NT2/D1 (cell line): ENCODE results near the gene IGSF10.

ENCODE experiments used
- DNase-seq: peaks from one replicate; pipeline ENCODE4 v3.0.0-alpha.2; 2011; ENCODE audit warnings: low read depth, low spot score
- H3K27me3 ChIP-seq: 2 replicates; pipeline ENCODE4 v1.6.0; 2011; ENCODE audit warnings: mild to moderate bottlenecking; ENCODE audit not compliant: insufficient read length, insufficient read depth
- H3K36me3 ChIP-seq: 2 replicates; pipeline ENCODE4 v1.6.1; 2011; ENCODE audit warnings: mild to moderate bottlenecking, low read length, mixed read lengths; ENCODE audit not compliant: insufficient read depth, insufficient read length
- H3K4me1 ChIP-seq: 2 replicates; pipeline ENCODE4 v1.5.1; 2011; ENCODE audit not compliant: insufficient read depth, insufficient read length
- H3K4me3 ChIP-seq: 2 replicates; pipeline ENCODE4 v1.5.1; 2011; ENCODE audit warnings: low read depth; ENCODE audit not compliant: insufficient read length
- H3K9ac ChIP-seq: 2 replicates; pipeline ENCODE4 v1.6.0; 2011; ENCODE audit warnings: low read depth; ENCODE audit not compliant: insufficient read length
- H3K9me3 ChIP-seq: 2 replicates; pipeline ENCODE4 v1.5.1; 2011; ENCODE audit warnings: mild to moderate bottlenecking, low read length; ENCODE audit not compliant: insufficient read depth
- SUZ12 ChIP-seq: IDR thresholded peaks from 2 replicates; pipeline ENCODE4 v1.6.1; 2011; ENCODE audit not compliant: insufficient read length, insufficient read depth; ENCODE audit errors: extremely low read depth
- YY1 ChIP-seq: IDR thresholded peaks from 2 replicates; pipeline ENCODE4 v1.6.1; 2011; ENCODE audit not compliant: insufficient read length, insufficient read depth
- ZNF274 ChIP-seq: IDR thresholded peaks from 2 replicates; pipeline ENCODE4 v1.6.1; 2011; ENCODE audit warnings: mild to moderate bottlenecking, low read depth, low read length

Gene IGSF10

DNA sequence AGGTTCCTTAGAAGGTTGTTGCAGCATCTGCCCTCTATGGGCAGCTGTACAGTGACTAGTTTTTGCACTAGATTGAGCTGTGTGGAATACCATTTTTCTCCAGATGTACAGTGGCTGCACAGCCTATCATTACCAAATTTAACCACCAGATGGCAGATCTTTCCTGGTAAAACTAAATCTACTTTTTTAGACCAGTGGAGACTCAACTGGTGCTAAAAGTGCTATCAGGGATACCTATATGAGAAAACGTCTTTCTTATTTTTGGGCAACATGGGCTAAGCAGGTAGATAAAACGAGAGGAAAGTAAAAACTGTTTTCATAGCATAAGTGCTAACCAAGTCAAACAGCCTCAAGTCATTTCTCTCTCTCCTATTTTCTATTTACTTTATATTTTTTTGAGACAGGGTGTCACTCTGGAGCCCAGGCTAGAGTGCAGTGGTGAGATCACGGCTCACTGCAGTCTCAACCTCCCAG lies 21.2 kb downstream of the IGSF10 start:
- Histone ChIP-seq H3K4me3 (no peak overlapping the region), H3K9me3 (no peaks in the 10 kb centered on the region), H3K4me1 (no peaks in the 10 kb centered on the region), H3K36me3 (no peaks in the 10 kb centered on the region), H3K27me3 (no peaks in the 10 kb centered on the region), H3K9ac (no peak overlapping the region)
- no peak for TF ChIP-seq ZNF274
- TF ChIP-seq YY1 = no peak
- TF ChIP-seq SUZ12 = no peak
- DNase-seq = peak; percentile 32

- TF ChIP-seq ZNF274 (no peak), SUZ12 (no peak), YY1 (no peak)
These were observed 23.0 kb downstream of the IGSF10 start for GRCh38 chr3:151437906-151438305.

DNA sequence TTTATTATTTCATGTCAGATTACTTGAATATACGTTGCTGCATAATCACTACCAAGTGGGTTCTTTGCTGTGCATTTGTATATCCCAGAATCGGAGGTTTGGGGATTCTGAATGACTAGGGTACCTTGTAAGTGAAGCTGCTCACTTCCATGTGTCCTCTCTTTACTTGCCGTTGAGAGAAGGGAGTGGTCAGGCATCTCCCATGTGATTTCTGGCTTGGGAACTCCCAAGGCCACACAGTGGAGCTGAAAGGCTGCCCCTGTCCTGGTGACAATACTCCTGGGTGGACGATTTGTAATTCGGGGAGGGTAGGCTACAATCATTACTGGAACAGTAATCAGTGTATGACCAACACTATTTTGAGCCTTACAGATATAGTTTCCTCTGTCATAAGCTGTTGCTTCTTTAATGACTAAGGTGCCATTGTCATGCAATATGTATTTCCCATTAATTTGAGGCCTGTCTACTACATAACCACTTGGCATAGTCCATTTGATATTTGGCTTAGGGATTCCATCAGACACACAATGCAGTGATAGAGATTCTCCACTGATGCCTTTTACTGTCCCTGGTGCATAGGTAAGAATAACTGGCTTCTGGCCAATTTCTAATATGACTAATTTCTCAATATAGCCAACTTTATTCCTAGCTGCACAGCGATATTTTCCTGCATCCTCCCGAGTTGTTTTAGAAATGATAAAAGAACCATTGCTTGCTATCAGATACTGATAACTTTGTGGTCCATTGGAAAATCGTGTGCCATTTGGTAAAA lies 24.0 kb downstream of the IGSF10 start:
- no peaks in the 10 kb centered on the region for H3K4me1 ChIP-seq
- H3K9me3 ChIP-seq = 0 out of 2 replicates have a peak, but pooled peaks cover 4% of the 10 kb centered on the region
- DNase-seq = no peak
- H3K36me3 ChIP-seq = no peaks in the 10 kb centered on the region
- no peak for TF ChIP-seq ZNF274
- no peak for TF ChIP-seq SUZ12
- no peak for TF ChIP-seq YY1
- no peaks in the 10 kb centered on the region for H3K27me3 ChIP-seq
- H3K4me3 ChIP-seq = no peak overlapping the region
- H3K9ac ChIP-seq = no peak overlapping the region

More at GRCh38 chr3:151437906-151438305, 23.0 kb downstream of the IGSF10 start:
- H3K4me3 ChIP-seq = no peak overlapping the region
- H3K27me3 ChIP-seq = no peaks in the 10 kb centered on the region
- no peaks in the 10 kb centered on the region for H3K4me1 ChIP-seq
- DNase-seq = no peak
- no peak overlapping the region for H3K9ac ChIP-seq
- no peaks in the 10 kb centered on the region for H3K36me3 ChIP-seq
- H3K9me3 ChIP-seq = no peaks in the 10 kb centered on the region

DNA sequence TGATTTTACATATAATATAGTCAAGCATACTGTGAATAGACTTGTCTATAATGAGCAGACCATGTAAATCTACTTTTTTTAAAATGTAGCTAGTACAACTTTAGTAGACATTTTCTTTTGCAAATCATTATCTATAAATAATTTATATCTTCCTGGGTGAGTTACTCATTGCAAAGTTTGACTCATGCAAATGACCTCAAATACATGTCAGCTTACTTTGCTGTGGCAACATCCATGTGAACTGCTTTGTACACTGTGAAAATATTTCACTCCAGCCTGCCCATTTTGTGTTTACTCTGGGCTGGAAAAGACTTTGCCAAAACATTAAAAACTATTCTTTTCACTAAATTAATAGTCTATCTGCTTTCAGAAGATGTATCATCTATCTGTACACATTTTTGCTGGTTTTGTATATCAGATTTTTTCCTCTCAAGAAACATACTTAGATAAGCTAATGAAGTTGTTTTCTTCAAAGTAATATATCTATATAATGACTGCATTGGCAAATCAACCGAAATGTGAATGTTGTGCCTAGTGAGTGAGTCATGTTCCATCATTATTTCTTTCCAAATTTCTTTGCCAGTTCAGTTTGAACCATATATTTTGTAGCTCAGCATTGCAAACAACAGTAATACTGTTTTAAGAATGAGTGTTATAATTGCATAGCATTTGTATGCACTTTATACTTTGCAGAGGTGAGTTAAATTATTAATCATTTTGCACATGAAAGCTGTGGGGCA lies 26.5 kb downstream of the IGSF10 start:
- Histone ChIP-seq H3K9ac (no peak overlapping the region), H3K36me3 (no peaks in the 10 kb centered on the region), H3K4me3 (no peak overlapping the region), H3K27me3 (no peaks in the 10 kb centered on the region), H3K4me1 (no peaks in the 10 kb centered on the region), H3K9me3 (peaks cover 12% of the 10 kb centered on the region; the same call in 1 of the 2 replicates)
- no peak for DNase-seq
- no peak for TF ChIP-seq SUZ12

GRCh38 chr3:151432616-151433372 lies 28.1 kb downstream of the IGSF10 start:
- Histone ChIP-seq H3K36me3 (no peaks in the 10 kb centered on the region), H3K27me3 (no peaks in the 10 kb centered on the region), H3K4me1 (no peaks in the 10 kb centered on the region), H3K9ac (no peak overlapping the region), H3K4me3 (no peak overlapping the region), H3K9me3 (peaks cover 12% of the 10 kb centered on the region; the same call in 1 of the 2 replicates)
- DNase-seq = no peak
- TF ChIP-seq SUZ12 = no peak
- no peak for TF ChIP-seq ZNF274
- no peak for TF ChIP-seq YY1

DNA sequence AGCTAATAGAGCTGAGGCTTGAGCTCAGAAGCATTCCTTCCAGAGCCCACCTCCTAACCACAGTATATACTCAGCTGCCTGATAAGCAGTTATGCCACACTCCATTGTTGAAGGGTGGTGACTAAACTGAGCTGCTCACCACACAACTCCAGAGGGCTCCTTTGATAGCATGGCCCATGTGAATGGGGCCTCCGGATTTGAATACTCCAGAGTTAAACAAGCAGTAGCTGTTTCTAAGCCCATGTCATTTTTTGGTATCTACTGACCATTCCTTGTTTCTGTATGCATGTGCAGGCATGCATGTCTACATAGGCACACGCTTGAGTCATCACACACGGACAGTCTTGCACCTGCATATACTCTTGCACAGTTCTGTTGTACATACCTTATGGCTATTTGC lies 28.9 kb downstream of the IGSF10 start:
- no peaks in the 10 kb centered on the region for H3K36me3 ChIP-seq
- no peak for DNase-seq
- peaks cover 12% of the 10 kb centered on the region; the same call in 1 of the 2 replicates for H3K9me3 ChIP-seq

More for the DNA sequence above, 28.9 kb downstream of the IGSF10 start:
- TF ChIP-seq YY1 (no peak), SUZ12 (no peak), ZNF274 (no peak)
- H3K4me1 ChIP-seq = no peaks in the 10 kb centered on the region
- no peaks in the 10 kb centered on the region for H3K27me3 ChIP-seq
- no peak overlapping the region for H3K4me3 ChIP-seq
- no peak overlapping the region for H3K9ac ChIP-seq
